GM23248 (cell line): ENCODE measurements around the gene TCHP. TPM values are rescaled to one million over a fixed set of nuclear protein-coding genes. Genes with fewer than 3 reads are reported as not detected.
A peak's percentile ranks its signal among the peaks of the same experiment; 100 is the strongest.

ENCODE experiments used
- DNase-seq: peaks from one replicate; pipeline ENCODE4 v3.0.0-alpha.2; 2015
- H2AFZ ChIP-seq: fragments of 200-600 bp; sonication (generic); 2 replicates; pipeline ENCODE4 v1.6.1; 2016; ENCODE audit warnings: antibody characterized with exemption
- H3F3A ChIP-seq: fragments of 200-600 bp; sonication (generic); 2 replicates; pipeline ENCODE4 v1.6.1; 2016; ENCODE audit warnings: mild to moderate bottlenecking, antibody characterized with exemption, mixed run types; ENCODE audit not compliant: insufficient read depth
- H3K27ac ChIP-seq: fragments of 200-600 bp; sonication (generic); 2 replicates; pipeline ENCODE4 v1.5.1; 2016; ENCODE audit warnings: mild to moderate bottlenecking
- H3K27me3 ChIP-seq: fragments of 200-600 bp; sonication (generic); replicated peaks from 2 replicates; pipeline ENCODE4 v1.6.1; 2016; ENCODE audit warnings: mild to moderate bottlenecking; ENCODE audit not compliant: insufficient read depth
- H3K36me3 ChIP-seq: fragments of 200-600 bp; sonication (generic); 2 replicates; pipeline ENCODE4 v1.6.1; 2016; ENCODE audit warnings: low read depth, mild to moderate bottlenecking
- H3K4me1 ChIP-seq: fragments of 200-600 bp; sonication (generic); 2 replicates; pipeline ENCODE4 v1.6.1; 2016; ENCODE audit warnings: mild to moderate bottlenecking; ENCODE audit not compliant: insufficient read depth
- H3K4me2 ChIP-seq: fragments of 200-600 bp; sonication (generic); one replicate; pipeline ENCODE4 v1.6.1; 2016; ENCODE audit warnings: mild to moderate bottlenecking; ENCODE audit not compliant: unreplicated experiment
- H3K4me3 ChIP-seq: fragments of 200-600 bp; sonication (generic); 2 replicates; pipeline ENCODE4 v1.5.1; 2016; ENCODE audit warnings: mild to moderate bottlenecking
- H3K79me2 ChIP-seq: fragments of 200-600 bp; sonication (generic); 2 replicates; pipeline ENCODE4 v1.6.1; 2016; ENCODE audit warnings: mild to moderate bottlenecking; ENCODE audit not compliant: insufficient read depth
- H3K9ac ChIP-seq: fragments of 200-600 bp; sonication (generic); 2 replicates; pipeline ENCODE4 v1.6.1; 2016; ENCODE audit warnings: mild to moderate bottlenecking
- H3K9me2 ChIP-seq: fragments of 200-600 bp; sonication (generic); 2 replicates; pipeline ENCODE4 v1.6.1; 2016; ENCODE audit warnings: mixed run types, mild to moderate bottlenecking, moderate library complexity; ENCODE audit not compliant: insufficient read depth
- H3K9me3 ChIP-seq: fragments of 200-600 bp; sonication (generic); one replicate; pipeline ENCODE4 v1.6.1; 2017; ENCODE audit warnings: low read depth
- H4K20me1 ChIP-seq: fragments of 200-600 bp; sonication (generic); 2 replicates; pipeline ENCODE4 v1.6.0; 2016; ENCODE audit not compliant: insufficient read depth
- EZH2 ChIP-seq: fragments of 200-600 bp; sonication (generic); IDR thresholded peaks from 2 replicates; pipeline ENCODE4 v1.6.1; 2018; ENCODE audit warnings: antibody characterized with exemption, mild to moderate bottlenecking; ENCODE audit not compliant: insufficient read depth, poor library complexity, severe bottlenecking
- EZH2phosphoT487 ChIP-seq: fragments of 200-600 bp; sonication (generic); IDR thresholded peaks from 2 replicates; pipeline ENCODE4 v1.6.1; 2018; ENCODE audit warnings: antibody characterized with exemption, moderate library complexity, mild to moderate bottlenecking, low read depth; ENCODE audit not compliant: insufficient read depth
- WGBS, 2 experiments: methylation state at CpG; one replicate each; pipeline ENCODE4 v1.1.6; 2015 to 2017; ENCODE audit warnings: low lambda C conversion rate in 2 of 2, low coverage in 1 of 2; ENCODE audit errors: missing lambda C conversion rate in 2 of 2; 5-methylcytosine and 5-hydroxymethylcytosine counted together
- in situ Hi-C: fragments of 300-500 bp; cut with MboI; formaldehyde crosslinking; loops from 2 replicates; pipeline ENCODE4 v1.15.0; 2020
- polyA plus RNA-seq: library from polyadenylated mRNA; unstranded; fragments of >200 nt; fragmentation: Nextera tagmentation; extraction: Ambion mirVana; gene quantifications from 2 replicates; pipeline ENCODE4 v1.2.1, GENCODE V29; 2016
- total RNA-seq: library from RNA; depleted of rRNA; stranded (reverse); fragments of >200 nt; shearing (Covaris generic); gene quantifications from 2 replicates; pipeline ENCODE4 v1.2.3, GENCODE V29; 2014

TCHP gene
- total and polyA plus RNA-seq, 2 experiments from 2014 or later, result 9.7 to 11.7 TPM

DNA sequence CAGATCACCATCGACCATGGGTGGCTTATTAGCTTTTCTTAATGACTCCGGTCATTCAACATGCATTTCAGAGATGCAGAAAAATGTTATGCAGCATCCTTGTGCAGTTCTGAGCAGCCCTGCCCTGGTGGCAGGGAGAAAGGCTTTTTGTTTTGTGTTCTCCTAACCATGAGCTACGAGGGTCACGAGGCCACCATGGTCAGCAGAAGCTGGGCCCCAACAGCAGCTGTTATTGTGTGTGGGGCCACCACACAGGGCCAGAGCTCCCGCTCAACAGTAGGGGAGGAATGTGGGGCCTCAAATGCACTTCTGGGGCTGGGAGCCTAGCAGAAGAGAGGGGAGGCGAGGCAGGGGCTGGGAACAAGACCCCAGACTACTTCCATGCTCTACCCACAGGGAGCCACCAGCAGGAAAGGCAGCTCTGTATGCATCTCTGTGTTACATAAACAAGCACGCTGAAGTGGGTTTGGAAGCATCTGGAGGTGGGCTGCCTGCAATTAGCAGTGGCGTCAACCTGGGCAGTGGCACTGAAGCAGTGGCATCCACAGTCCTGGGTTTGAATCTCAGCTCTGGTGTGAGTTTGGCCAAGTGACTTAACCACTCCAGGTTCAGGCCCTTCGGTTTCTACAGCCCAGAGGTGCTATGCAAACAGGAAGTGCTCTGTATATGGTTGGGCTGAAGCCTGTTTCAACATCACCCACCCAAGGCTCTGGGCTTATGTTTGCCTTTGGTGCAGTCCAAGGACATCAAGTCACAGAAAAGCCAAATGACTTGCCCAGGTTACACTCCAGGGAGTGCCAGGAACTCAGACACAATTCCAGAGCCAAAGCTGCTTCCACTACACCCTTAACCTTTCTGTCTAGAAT is 36.0 kb upstream of the TCHP start:
- DNase-seq, result peak; percentile 35
- no peaks in the 10 kb centered on the region for H3K36me3 ChIP-seq
- H2AFZ ChIP-seq, result no peak overlapping the region
- H3K27me3 ChIP-seq, result no peaks in the 10 kb centered on the region
- H3K9ac ChIP-seq, result no peak overlapping the region
- 81 to 83% methylated on average over 9 of the region's 9 CpGs for WGBS, 2 experiments
- H3K4me3 ChIP-seq, result no peak overlapping the region
- in situ Hi-C loops, result no loop called here
- H3K9me3 ChIP-seq, result no peaks in the 10 kb centered on the region
- 0 out of 2 replicates have a peak, but pooled peaks cover 5% of the 10 kb centered on the region for H3F3A ChIP-seq
- no peaks in the 10 kb centered on the region for H3K9me2 ChIP-seq
- H3K4me2 ChIP-seq, result no peak overlapping the region
- no peaks in the 10 kb centered on the region for H4K20me1 ChIP-seq
- no peaks in the 10 kb centered on the region; the same call in 1 of the 2 replicates for H3K4me1 ChIP-seq
- H3K27ac ChIP-seq, result no peak overlapping the region
- peaks cover 84% of the 10 kb centered on the region for H3K79me2 ChIP-seq
- TF ChIP-seq EZH2phosphoT487 (no peak), EZH2 (no peak)

DNA sequence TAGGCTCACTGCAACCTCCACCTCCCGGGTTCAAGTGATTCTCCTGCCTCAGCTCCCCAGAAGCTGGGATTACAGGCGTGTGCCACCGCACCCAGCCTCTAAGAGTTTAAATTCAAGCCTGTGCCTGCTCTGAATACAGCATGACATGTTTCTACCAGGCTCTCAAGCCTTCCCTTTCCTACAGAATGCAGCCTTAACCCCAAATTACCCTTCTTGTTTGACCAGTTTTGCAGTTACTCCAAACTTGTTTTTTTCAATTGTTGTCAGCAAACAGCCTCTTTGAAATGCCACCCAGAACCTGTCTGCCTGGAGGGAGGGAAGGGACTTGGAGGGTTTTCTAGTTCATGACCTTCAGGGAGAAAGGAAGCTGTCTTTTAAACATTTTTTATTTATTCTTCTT is 35.2 kb upstream of the TCHP start:
- no peak overlapping the region for H3K9ac ChIP-seq
- 0 out of 2 replicates have a peak, but pooled peaks cover 5% of the 10 kb centered on the region for H3F3A ChIP-seq
- no peaks in the 10 kb centered on the region for H3K9me2 ChIP-seq
- no peaks in the 10 kb centered on the region; the same call in 1 of the 2 replicates for H3K4me1 ChIP-seq
- H4K20me1 ChIP-seq, result peaks cover 3% of the 10 kb centered on the region; the same call in 1 of the 2 replicates
- 80 to 83% methylated on average over 3 of the region's 3 CpGs for WGBS, 2 experiments
- peaks cover 92% of the 10 kb centered on the region for H3K79me2 ChIP-seq
- in situ Hi-C loops, result no loop called here
- no peak overlapping the region for H3K27ac ChIP-seq
- H3K4me3 ChIP-seq, result no peak overlapping the region
- no peaks in the 10 kb centered on the region for H3K27me3 ChIP-seq
- TF ChIP-seq EZH2 (no peak), EZH2phosphoT487 (no peak)
- H3K4me2 ChIP-seq, result no peak overlapping the region
- DNase-seq, result no peak
- H3K9me3 ChIP-seq, result no peaks in the 10 kb centered on the region
- no peak overlapping the region for H2AFZ ChIP-seq
- no peaks in the 10 kb centered on the region for H3K36me3 ChIP-seq

GRCh38 chr12:109868182-109869051 is 31.7 kb upstream of the TCHP start:
- in situ Hi-C loops, result no loop called here
- DNase-seq, result no peak
- Histone ChIP-seq H2AFZ (no peak overlapping the region), H3K9ac (no peak overlapping the region), H3K27ac (no peak overlapping the region), H3K4me2 (no peak overlapping the region), H3F3A (peaks cover 27% of the 10 kb centered on the region), H3K4me1 (peaks cover 18% of the 10 kb centered on the region), H3K36me3 (no peaks in the 10 kb centered on the region; the same call in 1 of the 2 replicates), H3K4me3 (no peak overlapping the region), H3K9me2 (no peaks in the 10 kb centered on the region), H3K9me3 (no peaks in the 10 kb centered on the region), H3K27me3 (no peaks in the 10 kb centered on the region), H4K20me1 (peaks cover 6% of the 10 kb centered on the region; the same call in 1 of the 2 replicates), H3K79me2 (peaks cover 91% of the 10 kb centered on the region)
- 85 to 87% methylated on average over 9 of the region's 9 CpGs for WGBS, 2 experiments
- no peak for TF ChIP-seq EZH2phosphoT487
- no peak for TF ChIP-seq EZH2

DNA sequence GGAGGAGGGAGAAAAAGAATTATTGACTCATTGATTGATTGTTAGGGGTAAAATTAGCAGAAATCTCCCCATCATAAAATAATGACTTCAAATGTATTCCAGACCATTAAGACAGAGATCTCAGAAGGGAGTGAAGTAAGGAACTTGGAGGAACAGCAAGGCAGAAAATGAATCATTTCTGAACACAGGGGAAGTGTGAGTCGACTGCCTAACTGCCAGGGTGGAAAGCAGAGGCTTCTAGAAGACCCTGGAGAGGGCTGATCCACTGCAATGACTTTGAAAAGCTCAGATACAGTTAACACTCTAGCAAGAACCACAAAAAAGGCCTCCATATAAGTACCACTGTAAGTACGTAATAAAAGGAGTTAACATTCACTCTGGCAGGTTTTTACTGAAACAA is 29.4 kb upstream of the TCHP start:
- Histone ChIP-seq H3K79me2 (peaks cover 93% of the 10 kb centered on the region), H3K36me3 (no peaks in the 10 kb centered on the region; the same call in 1 of the 2 replicates), H3K27me3 (no peaks in the 10 kb centered on the region), H3K9ac (no peak overlapping the region), H4K20me1 (peaks cover 6% of the 10 kb centered on the region; the same call in 1 of the 2 replicates), H3K27ac (peak overlapping the region; percentile 35), H3K4me2 (no peak overlapping the region), H3K4me1 (peaks cover 18% of the 10 kb centered on the region), H2AFZ (no peak overlapping the region), H3K9me3 (no peaks in the 10 kb centered on the region), H3K4me3 (no peak overlapping the region), H3F3A (peaks cover 27% of the 10 kb centered on the region), H3K9me2 (no peaks in the 10 kb centered on the region)
- in situ Hi-C loops, result no loop called here
- no peak for TF ChIP-seq EZH2
- no peak for TF ChIP-seq EZH2phosphoT487
- WGBS, 2 experiments, result 37 to 39% methylated on average over 2 of the region's 2 CpGs
- DNase-seq, result peak; percentile 75
